A549 (cell line): Measurements from ENCODE around the gene OCIAD1. TPM values are rescaled to one million over a fixed set of nuclear protein-coding genes. Genes with fewer than 3 reads are reported as not detected.
A peak's percentile ranks its signal among the peaks of the same experiment; 100 is the strongest.

ENCODE experiments used
- ATAC-seq, 2 experiments: fragments of 200-7000 bp in 1 of 2; fragments of >200 bp in 1 of 2; cut with Nextera tagmentation in 1 of 2; cut with Tn5 transposase in 1 of 2; 3 replicates each; pipeline versions ENCODE4 v1.8.0 to v1.9.1; 2018 to 2020; ENCODE audit warnings: mild to moderate bottlenecking in 1 of 2, moderate library complexity in 1 of 2
- CTCF ChIA-PET: fragments of 300-600 bp; sonication (Branson Sonifier 250); formaldehyde crosslinking; extraction: SDS; loops from one replicate; lab custom pipeline; 2021; ENCODE audit warnings: antibody characterized with exemption, inconsistent platforms; lab: Yijun Ruan, JAX
- POLR2A ChIA-PET: fragments of 350-600 bp; formaldehyde crosslinking; extraction: SDS; loops from one replicate; lab custom pipeline; 2021; ENCODE audit warnings: antibody characterized with exemption, inconsistent platforms; lab: Yijun Ruan, JAX
- DNase-seq, 2 experiments: peaks; one replicate each; pipeline versions ENCODE4 v3.0.0 to v3.0.0-alpha.2; 2011 to 2016; ENCODE audit warnings: low read depth in 1 of 2, low spot score in 1 of 2
- FAIRE-seq: peaks from 2 replicates; lab custom pipeline; 2011; peaks lifted over from hg19 to GRCh38; lab: Jason Lieb, UNC
- H3K27ac ChIP-seq, 2 experiments: fragments of >200 bp; sonication (Bioruptor Twin); formaldehyde crosslinking; 3 replicates each; pipeline ENCODE4 v1.5.1; 2016 to 2017
- H3K4me1 ChIP-seq: fragments of >200 bp; sonication (Bioruptor Twin); formaldehyde crosslinking; 3 replicates; pipeline ENCODE4 v1.6.1; 2016
- H3K4me2 ChIP-seq: fragments of >200 bp; sonication (Bioruptor Twin); formaldehyde crosslinking; 3 replicates; pipeline ENCODE4 v1.6.1; 2016
- H3K4me3 ChIP-seq: fragments of >200 bp; sonication (Bioruptor Twin); formaldehyde crosslinking; 3 replicates; pipeline ENCODE4 v1.5.1; 2016
- H3K9me3 ChIP-seq: fragments of >200 bp; sonication (Bioruptor Twin); formaldehyde crosslinking; 3 replicates; pipeline ENCODE4 v1.6.1; 2016
- CEBPB ChIP-seq, 2 experiments: fragments of >200 bp in 1 of 2; sonication (Bioruptor Twin) in 1 of 2; formaldehyde crosslinking in 1 of 2; IDR thresholded peaks; 2 replicates each; pipeline ENCODE4 v1.6.1; 2012 to 2016
- FOSL2 ChIP-seq, 2 experiments: fragments of 450-650 bp in 1 of 2; fragments of >200 bp in 1 of 2; sonication (Bioruptor Twin) in 1 of 2; formaldehyde crosslinking; IDR thresholded peaks; 2 replicates each; pipeline versions ENCODE4 v1.5.0 to v1.6.1; 2016 to 2020; ENCODE audit warnings: mild to moderate bottlenecking in 1 of 2, moderate library complexity in 1 of 2
- HDAC2 ChIP-seq: fragments of 200-600 bp; sonication (generic); IDR thresholded peaks from 2 replicates; pipeline ENCODE4 v1.6.1; 2016
- HOXB13 ChIP-seq: fragments of 250-450 bp; sonication (Bioruptor Pico); IDR thresholded peaks from 2 replicates; pipeline ENCODE4 v1.5.0; 2020; ENCODE audit warnings: low read depth, mild to moderate bottlenecking, moderate library complexity
- KDM1A ChIP-seq: fragments of 200-600 bp; sonication (generic); IDR thresholded peaks from 2 replicates; pipeline ENCODE4 v1.6.1; 2016; ENCODE audit warnings: low read depth, mild to moderate bottlenecking
- POLR2AphosphoS2 ChIP-seq: conservative IDR thresholded peaks from 2 replicates; pipeline ENCODE4 v1.6.1; 2012; ENCODE audit warnings: low read length, improper control_type of control experiment, inconsistent platforms
- SMC3 ChIP-seq: fragments of >200 bp; sonication (Bioruptor Twin); formaldehyde crosslinking; IDR thresholded peaks from 3 replicates; pipeline ENCODE4 v1.6.1; 2018; ENCODE audit warnings: inconsistent platforms
- TP53 ChIP-seq: fragments of 250-450 bp; sonication (Bioruptor Pico); IDR thresholded peaks from 2 replicates; pipeline ENCODE4 v1.5.0; 2021; ENCODE audit warnings: mild to moderate bottlenecking, moderate library complexity
- ZNF302 ChIP-seq: fragments of 250-450 bp; sonication (Bioruptor Pico); IDR thresholded peaks from 2 replicates; pipeline ENCODE4 v1.9.0; 2021; ENCODE audit warnings: inconsistent platforms, mild to moderate bottlenecking, moderate library complexity
- WGBS: methylation state at CpG from one replicate; pipeline ENCODE4 v1.1.6; 2017; ENCODE audit errors: missing lambda C conversion rate; 5-methylcytosine and 5-hydroxymethylcytosine counted together
- polyA plus RNA-seq, 4 experiments: library from polyadenylated mRNA; depleted of rRNA in 3 of 4; stranded (reverse); fragments of >200 nt; fragmentation: RNase III in 1 of 4; extraction: RNeasy Plus Mini Kit Qiagen cat#74134 plus additional on column Dnase treatment in 1 of 4; gene quantifications; 2 replicates in 3 of 4; 3 replicates in 1 of 4; pipeline ENCODE4 v1.2.3, GENCODE V29; 2011 to 2017
- TF ChIP-seq, protein P1 (sequence below): fragments of 250-450 bp; sonication (Bioruptor Pico); IDR thresholded peaks from 2 replicates; pipeline ENCODE4 v1.5.0; 2020; ENCODE audit warnings: low read depth, mild to moderate bottlenecking, moderate library complexity
- TF ChIP-seq, protein P2 (sequence below): fragments of >200 bp; sonication (Bioruptor Twin); formaldehyde crosslinking; IDR thresholded peaks from 3 replicates; pipeline ENCODE4 v1.5.1; 2016
- TF ChIP-seq, protein P3 (sequence below): IDR thresholded peaks from 2 replicates; pipeline ENCODE4 v1.6.1; 2012
- TF ChIP-seq, protein P4 (sequence below): IDR thresholded peaks from 2 replicates; pipeline ENCODE4 v1.6.1; 2012
- TF ChIP-seq, protein P5 (sequence below): fragments of 450-650 bp; IDR thresholded peaks from 2 replicates; pipeline ENCODE4 v1.6.1; 2014; ENCODE audit warnings: antibody characterized with exemption

Gene OCIAD1
- polyA plus RNA-seq, 2 of the 4 experiments (the other 2 are of a cell fraction), result 156 to 210 TPM

DNA sequence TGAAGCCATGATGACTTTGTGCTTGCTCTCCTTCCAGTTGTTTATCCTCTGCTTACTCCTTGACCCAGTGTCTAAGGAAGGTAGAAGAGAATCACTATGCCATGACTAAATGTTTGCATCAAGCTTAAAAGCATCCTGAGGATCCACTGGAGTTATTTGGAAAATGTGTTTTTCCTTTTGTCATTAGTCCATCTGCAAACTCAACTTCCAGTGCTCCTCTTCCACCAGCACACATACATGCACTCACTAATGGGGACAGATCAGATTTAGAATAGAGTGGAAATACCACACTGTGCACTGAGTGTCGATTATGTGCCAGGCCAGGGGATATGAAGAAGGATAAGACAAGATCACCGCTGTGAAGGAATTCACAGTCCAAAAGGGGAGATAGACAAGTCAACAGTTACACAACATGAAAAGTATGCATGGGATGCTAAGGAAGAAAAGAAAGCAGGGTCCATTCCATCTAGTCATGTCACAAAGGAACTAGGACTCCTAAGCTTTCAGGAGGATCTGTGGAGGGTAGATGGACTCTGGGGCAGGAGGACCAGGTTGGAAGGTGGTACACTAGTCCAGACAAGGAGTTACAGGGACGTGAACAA lies 73.8 kb downstream of the OCIAD1 start:
- no peak for DNase-seq
- CTCF ChIA-PET, result interaction anchor here (1.0 to 1.6 kb wide), 2 partner anchors 40 to 58 kb away, joined by 3 to 5 read pairs; no protein-coding TSS in a partner anchor
- ATAC-seq, result no peak
- peak overlapping the region; percentile 52 to 100 for H3K27ac ChIP-seq
- FAIRE-seq, result no peak
- H3K9me3 ChIP-seq, result no peaks in the 10 kb centered on the region
- POLR2A ChIA-PET, result no interaction called here
- WGBS, result 48% methylated on average over 3 of the region's 3 CpGs
- H3K4me3 ChIP-seq, result peak overlapping the region; percentile 18; the same call in 1 of the 3 replicates
- peak overlapping the region; percentile 88 for H3K4me2 ChIP-seq
- H3K4me1 ChIP-seq, result peaks cover 51% of the 10 kb centered on the region
- TF ChIP-seq POLR2AphosphoS2, result no peak
- TF ChIP-seq, protein P1, sequence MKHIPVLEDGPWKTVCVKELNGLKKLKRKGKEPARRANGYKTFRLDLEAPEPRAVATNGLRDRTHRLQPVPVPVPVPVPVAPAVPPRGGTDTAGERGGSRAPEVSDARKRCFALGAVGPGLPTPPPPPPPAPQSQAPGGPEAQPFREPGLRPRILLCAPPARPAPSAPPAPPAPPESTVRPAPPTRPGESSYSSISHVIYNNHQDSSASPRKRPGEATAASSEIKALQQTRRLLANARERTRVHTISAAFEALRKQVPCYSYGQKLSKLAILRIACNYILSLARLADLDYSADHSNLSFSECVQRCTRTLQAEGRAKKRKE (CRISPR knock-in tag), result no peak
- no peak for TF ChIP-seq HDAC2
- TF ChIP-seq, protein P2, sequence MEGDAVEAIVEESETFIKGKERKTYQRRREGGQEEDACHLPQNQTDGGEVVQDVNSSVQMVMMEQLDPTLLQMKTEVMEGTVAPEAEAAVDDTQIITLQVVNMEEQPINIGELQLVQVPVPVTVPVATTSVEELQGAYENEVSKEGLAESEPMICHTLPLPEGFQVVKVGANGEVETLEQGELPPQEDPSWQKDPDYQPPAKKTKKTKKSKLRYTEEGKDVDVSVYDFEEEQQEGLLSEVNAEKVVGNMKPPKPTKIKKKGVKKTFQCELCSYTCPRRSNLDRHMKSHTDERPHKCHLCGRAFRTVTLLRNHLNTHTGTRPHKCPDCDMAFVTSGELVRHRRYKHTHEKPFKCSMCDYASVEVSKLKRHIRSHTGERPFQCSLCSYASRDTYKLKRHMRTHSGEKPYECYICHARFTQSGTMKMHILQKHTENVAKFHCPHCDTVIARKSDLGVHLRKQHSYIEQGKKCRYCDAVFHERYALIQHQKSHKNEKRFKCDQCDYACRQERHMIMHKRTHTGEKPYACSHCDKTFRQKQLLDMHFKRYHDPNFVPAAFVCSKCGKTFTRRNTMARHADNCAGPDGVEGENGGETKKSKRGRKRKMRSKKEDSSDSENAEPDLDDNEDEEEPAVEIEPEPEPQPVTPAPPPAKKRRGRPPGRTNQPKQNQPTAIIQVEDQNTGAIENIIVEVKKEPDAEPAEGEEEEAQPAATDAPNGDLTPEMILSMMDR, result no peak
- TF ChIP-seq, protein P3, sequence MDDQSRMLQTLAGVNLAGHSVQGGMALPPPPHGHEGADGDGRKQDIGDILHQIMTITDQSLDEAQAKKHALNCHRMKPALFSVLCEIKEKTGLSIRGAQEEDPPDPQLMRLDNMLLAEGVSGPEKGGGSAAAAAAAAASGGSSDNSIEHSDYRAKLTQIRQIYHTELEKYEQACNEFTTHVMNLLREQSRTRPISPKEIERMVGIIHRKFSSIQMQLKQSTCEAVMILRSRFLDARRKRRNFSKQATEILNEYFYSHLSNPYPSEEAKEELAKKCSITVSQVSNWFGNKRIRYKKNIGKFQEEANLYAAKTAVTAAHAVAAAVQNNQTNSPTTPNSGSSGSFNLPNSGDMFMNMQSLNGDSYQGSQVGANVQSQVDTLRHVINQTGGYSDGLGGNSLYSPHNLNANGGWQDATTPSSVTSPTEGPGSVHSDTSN, result no peak
- TF ChIP-seq KDM1A, result no peak
- TF ChIP-seq TP53, result no peak
- TF ChIP-seq SMC3, result no peak
- no peak for TF ChIP-seq HOXB13 (CRISPR knock-in tag)
- TF ChIP-seq, all 56 proteins: peak for 0

DNA sequence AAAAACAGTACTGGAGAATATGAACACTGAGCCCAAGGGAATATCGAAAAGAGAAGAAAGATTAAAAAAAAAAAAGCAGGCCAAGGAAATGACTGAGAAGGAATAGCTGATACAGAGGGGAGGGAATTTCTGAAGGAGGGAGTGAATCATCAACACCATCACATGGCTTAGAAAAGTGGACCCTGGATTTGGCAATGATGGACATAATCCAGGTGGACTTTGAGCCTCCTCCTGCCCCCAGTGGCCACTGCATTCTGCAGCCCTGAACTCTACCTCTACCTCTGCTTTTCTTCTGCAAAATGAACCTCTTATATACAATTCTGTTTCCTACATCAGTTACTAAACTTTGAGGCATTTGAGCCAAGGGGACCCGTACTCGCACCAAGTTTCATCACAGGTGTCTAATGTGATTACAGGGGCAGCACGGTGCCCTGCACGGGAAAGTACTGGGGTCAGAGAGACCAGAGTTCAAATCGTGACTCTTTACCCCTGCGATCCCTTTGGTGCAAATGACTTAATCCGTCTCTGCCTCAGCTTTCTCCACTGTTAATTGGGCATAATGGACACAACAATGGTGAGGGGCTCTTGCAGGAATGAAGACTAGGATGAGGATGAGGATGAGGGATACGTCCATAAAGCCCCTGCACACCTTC lies 74.6 kb downstream of the OCIAD1 start:
- H3K4me1 ChIP-seq, result peaks cover 54% of the 10 kb centered on the region
- H3K4me3 ChIP-seq, result peak overlapping the region; percentile 92
- no peaks in the 10 kb centered on the region for H3K9me3 ChIP-seq
- FAIRE-seq, result no peak
- H3K4me2 ChIP-seq, result peak overlapping the region; percentile 88
- ATAC-seq, result peak; percentile 61 to 67
- POLR2A ChIA-PET, result no interaction called here
- peak; percentile 54 to 56 for DNase-seq
- peak overlapping the region; percentile 94 to 100 for H3K27ac ChIP-seq
- TF ChIP-seq, protein P4, sequence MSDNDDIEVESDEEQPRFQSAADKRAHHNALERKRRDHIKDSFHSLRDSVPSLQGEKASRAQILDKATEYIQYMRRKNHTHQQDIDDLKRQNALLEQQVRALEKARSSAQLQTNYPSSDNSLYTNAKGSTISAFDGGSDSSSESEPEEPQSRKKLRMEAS, result peak; percentile 45; the same call in 1 of the 2 replicates
- TF ChIP-seq, protein P5, sequence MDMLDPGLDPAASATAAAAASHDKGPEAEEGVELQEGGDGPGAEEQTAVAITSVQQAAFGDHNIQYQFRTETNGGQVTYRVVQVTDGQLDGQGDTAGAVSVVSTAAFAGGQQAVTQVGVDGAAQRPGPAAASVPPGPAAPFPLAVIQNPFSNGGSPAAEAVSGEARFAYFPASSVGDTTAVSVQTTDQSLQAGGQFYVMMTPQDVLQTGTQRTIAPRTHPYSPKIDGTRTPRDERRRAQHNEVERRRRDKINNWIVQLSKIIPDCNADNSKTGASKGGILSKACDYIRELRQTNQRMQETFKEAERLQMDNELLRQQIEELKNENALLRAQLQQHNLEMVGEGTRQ, result peak; percentile 24; the same call in 1 of the 2 replicates
- peak; percentile 31 to 53; a peak in 2 of 4 replicates for TF ChIP-seq CEBPB (IDR thresholded peaks at IDR 0.05)
- TF ChIP-seq ZNF302, result no peak
- peak; percentile 23; the same call in 1 of the 2 replicates for TF ChIP-seq FOSL2 (IDR thresholded peaks at IDR 0.05)
- TF ChIP-seq FOSL2 (CRISPR knock-in tag; IDR thresholded peaks at IDR 0.05), result peak; percentile 41; the same call in 1 of the 2 replicates
- TF ChIP-seq, all 56 proteins: peak for 4
- CTCF ChIA-PET, result interaction anchor here (0.6 to 1.6 kb wide), 4 partner anchors 39 to 251 kb away, joined by 3 to 5 read pairs (median 3); no protein-coding TSS in a partner anchor
- 23% methylated on average over 9 of the region's 9 CpGs for WGBS
